IPS DF 6.9 (cell line): ENCODE data around the gene VANGL1.

ENCODE experiments used
- DNase-seq: peaks from one replicate; pipeline ENCODE4 v3.0.0-alpha.2; 2013; ENCODE audit warnings: low read depth, low spot score
- H3K27ac ChIP-seq: one replicate; pipeline ENCODE4 v1.5.1; 2013; ENCODE audit warnings: low read length, control low read depth
- H3K27me3 ChIP-seq: 2 replicates; pipeline ENCODE4 v1.6.1; 2013; ENCODE audit warnings: mild to moderate bottlenecking, low read length; ENCODE audit not compliant: control insufficient read depth, insufficient read depth
- H3K36me3 ChIP-seq: 2 replicates; pipeline ENCODE4 v1.6.1; 2013; ENCODE audit warnings: low read length; ENCODE audit not compliant: control insufficient read depth, insufficient read depth
- H3K4me1 ChIP-seq: 2 replicates; pipeline ENCODE4 v1.6.1; 2013; ENCODE audit warnings: low read length; ENCODE audit not compliant: control insufficient read depth, insufficient read depth
- H3K4me3 ChIP-seq: 2 replicates; pipeline ENCODE4 v1.5.1; 2013; ENCODE audit warnings: mild to moderate bottlenecking, low read length
- H3K9me3 ChIP-seq: 2 replicates; pipeline ENCODE4 v1.6.1; 2013; ENCODE audit warnings: low read length, inconsistent platforms; ENCODE audit not compliant: control insufficient read depth, insufficient read depth
- WGBS: extraction: QIAGEN DNeasy Blood & Tissue Kit; methylation state at CpG from one replicate; pipeline ENCODE4 v1.1.7; 2013; ENCODE audit warnings: mixed read lengths, missing lambda C conversion rate; ENCODE audit not compliant: insufficient read length, insufficient coverage; 5-methylcytosine and 5-hydroxymethylcytosine counted together

VANGL1 gene

GRCh38 chr1:115666702-115667101 lies 24.9 kb downstream of the VANGL1 start:
- Histone ChIP-seq H3K27ac (no peak overlapping the region), H3K36me3 (0 out of 2 replicates have a peak, but pooled peaks cover 6% of the 10 kb centered on the region), H3K9me3 (no peaks in the 10 kb centered on the region), H3K27me3 (no peaks in the 10 kb centered on the region), H3K4me1 (no peaks in the 10 kb centered on the region), H3K4me3 (no peak overlapping the region)
- WGBS: no CpG with 5 or more reads among the region's 4 CpGs
- DNase-seq: no peak

- Histone ChIP-seq H3K27me3 (no peaks in the 10 kb centered on the region), H3K9me3 (no peaks in the 10 kb centered on the region), H3K4me1 (no peaks in the 10 kb centered on the region), H3K27ac (no peak overlapping the region), H3K36me3 (0 out of 2 replicates have a peak, but pooled peaks cover 6% of the 10 kb centered on the region), H3K4me3 (no peak overlapping the region)
- no CpG with 5 or more reads among the region's 1 CpG for WGBS
- DNase-seq: no peak
Measured at GRCh38 chr1:115668579-115668978, 26.8 kb downstream of the VANGL1 start.

- WGBS: no CpG with 5 or more reads among the region's 5 CpGs
- Histone ChIP-seq H3K27ac (no peak overlapping the region), H3K36me3 (0 out of 2 replicates have a peak, but pooled peaks cover 3% of the 10 kb centered on the region), H3K9me3 (no peaks in the 10 kb centered on the region), H3K4me3 (no peak overlapping the region), H3K4me1 (no peaks in the 10 kb centered on the region), H3K27me3 (no peaks in the 10 kb centered on the region)
- DNase-seq: no peak
Measured at GRCh38 chr1:115669002-115669673, 27.4 kb downstream of the VANGL1 start.

DNA sequence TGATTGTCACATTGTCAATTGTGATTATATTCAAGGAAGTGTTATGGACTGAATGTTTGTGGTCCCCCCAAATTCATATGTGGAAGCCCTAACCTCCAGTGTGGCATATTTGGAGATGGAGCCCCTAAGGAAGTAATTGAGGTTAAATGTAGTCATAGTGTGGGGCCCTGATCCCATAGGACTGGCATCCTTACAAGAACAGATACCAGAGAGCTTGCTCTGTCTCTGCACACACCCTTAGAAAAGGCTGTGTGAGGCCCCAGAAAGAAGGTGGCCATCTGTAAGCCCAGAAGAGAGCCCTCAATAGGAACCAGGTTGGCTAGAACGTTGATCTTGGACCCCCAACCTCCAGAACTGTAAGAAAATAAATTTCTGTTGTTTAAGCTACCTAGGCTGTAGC lies 28.1 kb downstream of the VANGL1 start:
- H3K36me3 ChIP-seq: 0 out of 2 replicates have a peak, but pooled peaks cover 3% of the 10 kb centered on the region
- no peaks in the 10 kb centered on the region for H3K27me3 ChIP-seq
- no peaks in the 10 kb centered on the region for H3K4me1 ChIP-seq
- no CpG with 5 or more reads among the region's 1 CpG for WGBS
- no peak overlapping the region for H3K27ac ChIP-seq
- H3K4me3 ChIP-seq: no peak overlapping the region
- H3K9me3 ChIP-seq: no peaks in the 10 kb centered on the region
- DNase-seq: no peak

DNA sequence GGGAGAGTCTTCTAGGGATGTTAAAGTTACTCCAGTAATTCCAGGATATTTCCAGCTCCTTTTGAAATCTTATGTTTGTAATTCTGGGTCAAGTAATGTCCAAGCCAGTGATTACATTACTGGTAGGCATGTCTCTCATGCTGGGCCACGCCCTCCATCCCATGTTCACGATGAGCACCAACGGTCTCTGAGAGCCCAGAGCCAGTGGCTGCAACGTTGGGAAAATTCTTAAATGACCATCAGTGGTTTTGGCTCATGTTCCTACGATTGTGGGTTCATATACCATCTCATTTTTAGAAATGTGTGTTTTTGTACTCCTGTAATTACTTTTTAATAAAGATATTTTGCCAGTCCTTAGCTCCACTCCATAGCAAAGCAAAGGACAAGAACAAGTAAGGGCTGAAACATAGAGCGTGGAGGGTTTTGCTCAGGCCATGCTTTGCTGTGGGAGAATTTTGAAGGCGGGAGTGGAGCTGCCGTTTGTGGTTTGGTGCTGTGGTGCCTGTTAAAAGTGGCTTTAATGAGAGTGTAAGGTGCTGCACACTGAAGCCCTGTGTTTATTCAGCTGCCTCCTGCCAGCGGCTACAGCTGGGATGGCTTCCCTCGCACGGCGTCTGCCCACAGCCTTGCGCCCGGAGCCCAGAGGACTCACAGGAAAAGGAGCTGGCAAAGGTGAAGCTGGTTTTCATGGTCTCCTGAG lies 28.9 kb downstream of the VANGL1 start:
- no peak overlapping the region for H3K4me3 ChIP-seq
- WGBS: no CpG with 5 or more reads among the region's 14 CpGs
- 0 out of 2 replicates have a peak, but pooled peaks cover 3% of the 10 kb centered on the region for H3K36me3 ChIP-seq
- H3K9me3 ChIP-seq: no peaks in the 10 kb centered on the region
- DNase-seq: no peak
- no peak overlapping the region for H3K27ac ChIP-seq
- H3K4me1 ChIP-seq: no peaks in the 10 kb centered on the region
- no peaks in the 10 kb centered on the region for H3K27me3 ChIP-seq

DNA sequence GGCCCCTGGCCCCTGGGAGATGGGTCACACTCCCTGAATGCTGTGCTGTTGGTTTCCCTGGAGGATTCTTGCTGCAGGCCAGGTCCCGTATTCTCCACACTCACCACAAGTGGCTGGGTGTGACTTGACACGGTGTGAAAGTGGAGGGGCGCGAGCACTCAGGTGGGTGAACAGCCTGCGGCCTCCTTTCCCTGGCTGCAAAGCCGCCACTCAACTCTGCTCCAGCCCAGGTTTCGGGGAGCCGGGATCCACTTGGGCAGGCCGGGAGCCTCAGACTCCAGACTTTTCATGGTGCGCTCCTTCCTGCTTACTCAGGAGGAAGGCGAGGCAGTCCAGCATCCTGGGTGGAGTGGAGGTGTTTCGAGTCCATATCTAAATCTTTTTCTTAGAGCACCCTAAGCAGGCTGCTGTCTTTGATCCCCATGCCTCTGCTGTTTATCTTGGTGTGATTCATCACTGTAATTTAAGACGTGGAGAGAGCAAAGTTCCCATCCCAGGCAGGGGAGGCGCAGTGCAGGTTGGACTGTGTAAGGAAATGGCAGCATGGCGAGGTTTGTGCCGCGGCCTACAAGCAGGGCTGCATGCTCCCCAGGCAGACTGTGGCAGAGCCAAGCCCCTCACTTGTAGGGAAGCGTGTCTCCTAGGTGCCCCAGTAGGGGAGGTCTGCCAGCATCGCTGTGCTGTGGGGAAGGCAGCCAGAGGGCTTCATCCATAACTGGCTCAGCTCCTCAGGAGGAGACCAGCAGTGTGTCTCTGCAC lies 29.6 kb downstream of the VANGL1 start:
- no CpG with 5 or more reads among the region's 19 CpGs for WGBS
- Histone ChIP-seq H3K36me3 (no peaks in the 10 kb centered on the region), H3K9me3 (no peaks in the 10 kb centered on the region), H3K4me1 (no peaks in the 10 kb centered on the region), H3K27me3 (no peaks in the 10 kb centered on the region), H3K4me3 (no peak overlapping the region), H3K27ac (no peak overlapping the region)
- DNase-seq: no peak

GRCh38 chr1:115672224-115673009 lies 30.6 kb downstream of the VANGL1 start:
- Histone ChIP-seq H3K27me3 (no peaks in the 10 kb centered on the region), H3K9me3 (no peaks in the 10 kb centered on the region), H3K4me1 (no peaks in the 10 kb centered on the region), H3K36me3 (no peaks in the 10 kb centered on the region), H3K4me3 (no peak overlapping the region), H3K27ac (no peak overlapping the region)
- no peak for DNase-seq
- no CpG with 5 or more reads among the region's 13 CpGs for WGBS

DNA sequence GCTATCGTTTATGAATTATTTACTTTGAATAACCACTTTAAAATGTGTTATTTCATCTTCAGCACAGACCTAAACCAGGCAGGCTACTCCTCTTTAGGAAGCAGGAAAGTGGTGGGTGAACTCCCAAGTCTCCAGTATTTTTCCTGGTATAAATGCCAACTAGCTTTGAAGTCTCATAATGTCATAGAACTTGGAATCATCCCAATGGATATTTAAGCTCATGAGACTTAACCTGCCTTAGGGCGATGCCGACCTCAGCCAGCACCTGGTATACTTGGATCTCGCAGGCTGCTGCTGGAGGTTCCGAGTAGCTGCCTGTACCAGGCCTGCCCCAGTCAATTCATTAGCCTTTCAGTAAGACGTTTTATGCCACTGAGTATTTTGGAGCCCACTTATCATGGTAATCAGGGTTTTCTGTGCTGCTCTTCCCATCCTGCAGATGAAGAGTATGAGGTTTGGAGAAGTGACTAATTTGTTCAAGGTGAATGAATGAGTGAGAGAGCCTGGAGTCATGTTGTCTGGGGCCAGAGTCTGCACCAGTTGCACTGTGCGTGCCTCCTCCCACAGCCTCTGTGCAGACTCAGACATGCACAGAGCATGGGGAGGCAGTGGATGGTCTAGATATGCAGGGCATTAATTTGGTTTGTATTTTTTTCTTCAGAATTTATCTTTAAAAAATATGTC lies 34.9 kb downstream of the VANGL1 start:
- Histone ChIP-seq H3K9me3 (no peaks in the 10 kb centered on the region), H3K27me3 (no peaks in the 10 kb centered on the region), H3K4me1 (no peaks in the 10 kb centered on the region), H3K36me3 (no peaks in the 10 kb centered on the region), H3K27ac (no peak overlapping the region), H3K4me3 (no peak overlapping the region)
- no CpG with 5 or more reads among the region's 7 CpGs for WGBS
- no peak for DNase-seq

- Histone ChIP-seq H3K4me1 (no peaks in the 10 kb centered on the region), H3K4me3 (no peak overlapping the region), H3K9me3 (no peaks in the 10 kb centered on the region), H3K27me3 (no peaks in the 10 kb centered on the region), H3K36me3 (no peaks in the 10 kb centered on the region), H3K27ac (no peak overlapping the region)
- DNase-seq: no peak
- WGBS: no CpG with 5 or more reads among the region's 3 CpGs
Measured at GRCh38 chr1:115677182-115677555, 35.4 kb downstream of the VANGL1 start.
